ENCODE results near the gene NCAPH2. TPM values are rescaled to one million over a fixed set of nuclear protein-coding genes. Genes with fewer than 3 reads are reported as not detected.

NCAPH2 gene
- total RNA-seq, 1 donor from 2014 or later, result 40.9 TPM

DNA sequence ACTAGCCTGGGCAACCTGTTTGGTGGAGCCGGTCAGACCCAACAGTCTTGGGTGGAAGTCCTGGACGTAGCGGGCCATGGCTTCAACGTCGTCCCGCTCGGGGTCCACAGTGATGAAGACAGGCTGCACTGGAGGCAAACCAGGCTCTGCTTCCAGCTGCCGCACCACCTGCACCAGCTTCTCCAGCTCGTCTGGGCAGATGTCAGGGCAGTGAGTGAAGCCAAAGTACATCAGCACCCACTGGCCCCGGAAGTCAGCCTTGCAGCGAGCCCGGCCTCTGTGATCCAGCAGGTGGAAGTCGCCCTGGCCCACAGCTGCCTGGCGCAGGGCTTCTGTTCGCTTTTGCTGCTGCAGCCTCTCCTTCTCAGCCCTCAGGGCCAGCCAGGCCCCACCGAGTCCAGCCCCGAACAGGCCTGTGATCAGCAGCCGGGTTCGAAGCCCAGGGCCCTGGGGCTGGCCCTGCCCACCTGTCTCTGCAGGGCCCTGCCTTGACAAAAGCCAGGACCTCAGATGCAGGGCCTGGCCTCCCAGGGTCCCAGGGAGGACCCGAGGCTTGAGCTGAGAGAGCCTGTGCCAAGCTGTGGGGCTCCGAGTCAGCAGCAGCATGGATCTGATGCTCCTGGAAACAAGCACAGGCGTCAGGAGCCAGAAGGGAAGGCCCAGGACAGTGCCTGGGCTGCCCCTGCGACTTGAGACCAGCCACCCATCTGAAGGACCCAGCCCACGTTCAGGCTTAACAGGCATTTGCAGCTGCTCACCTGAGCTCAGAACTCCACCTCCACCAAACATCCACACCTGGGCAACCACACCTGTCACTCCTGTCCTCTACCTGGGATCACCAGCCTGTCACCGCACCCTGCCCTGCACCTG lies 16.0 kb downstream of the NCAPH2 start:
- H3K27ac Mint-ChIP-seq (ENCODE audit: unreplicated experiment), result peak overlapping the region; percentile 78
- peak overlapping the region; percentile 95 for H3K4me3 Mint-ChIP-seq (ENCODE audit: unreplicated experiment)
- peaks cover 6% of the 10 kb centered on the region for H3K4me1 Mint-ChIP-seq (ENCODE audit: unreplicated experiment)
- TF ChIP-seq, protein P1, sequence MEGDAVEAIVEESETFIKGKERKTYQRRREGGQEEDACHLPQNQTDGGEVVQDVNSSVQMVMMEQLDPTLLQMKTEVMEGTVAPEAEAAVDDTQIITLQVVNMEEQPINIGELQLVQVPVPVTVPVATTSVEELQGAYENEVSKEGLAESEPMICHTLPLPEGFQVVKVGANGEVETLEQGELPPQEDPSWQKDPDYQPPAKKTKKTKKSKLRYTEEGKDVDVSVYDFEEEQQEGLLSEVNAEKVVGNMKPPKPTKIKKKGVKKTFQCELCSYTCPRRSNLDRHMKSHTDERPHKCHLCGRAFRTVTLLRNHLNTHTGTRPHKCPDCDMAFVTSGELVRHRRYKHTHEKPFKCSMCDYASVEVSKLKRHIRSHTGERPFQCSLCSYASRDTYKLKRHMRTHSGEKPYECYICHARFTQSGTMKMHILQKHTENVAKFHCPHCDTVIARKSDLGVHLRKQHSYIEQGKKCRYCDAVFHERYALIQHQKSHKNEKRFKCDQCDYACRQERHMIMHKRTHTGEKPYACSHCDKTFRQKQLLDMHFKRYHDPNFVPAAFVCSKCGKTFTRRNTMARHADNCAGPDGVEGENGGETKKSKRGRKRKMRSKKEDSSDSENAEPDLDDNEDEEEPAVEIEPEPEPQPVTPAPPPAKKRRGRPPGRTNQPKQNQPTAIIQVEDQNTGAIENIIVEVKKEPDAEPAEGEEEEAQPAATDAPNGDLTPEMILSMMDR (IDR thresholded peaks at IDR 0.05; ENCODE audit: unreplicated experiment), result no peak
- H3K36me3 Mint-ChIP-seq (ENCODE audit: low read depth, unreplicated experiment), result peaks cover 18% of the 10 kb centered on the region
- H3K27me3 Mint-ChIP-seq (ENCODE audit: unreplicated experiment), result peaks cover 30% of the 10 kb centered on the region
- no peak for DNase-seq (ENCODE audit: low spot score)
- H3K9me3 Mint-ChIP-seq (ENCODE audit: unreplicated experiment), result no peaks in the 10 kb centered on the region

DNA sequence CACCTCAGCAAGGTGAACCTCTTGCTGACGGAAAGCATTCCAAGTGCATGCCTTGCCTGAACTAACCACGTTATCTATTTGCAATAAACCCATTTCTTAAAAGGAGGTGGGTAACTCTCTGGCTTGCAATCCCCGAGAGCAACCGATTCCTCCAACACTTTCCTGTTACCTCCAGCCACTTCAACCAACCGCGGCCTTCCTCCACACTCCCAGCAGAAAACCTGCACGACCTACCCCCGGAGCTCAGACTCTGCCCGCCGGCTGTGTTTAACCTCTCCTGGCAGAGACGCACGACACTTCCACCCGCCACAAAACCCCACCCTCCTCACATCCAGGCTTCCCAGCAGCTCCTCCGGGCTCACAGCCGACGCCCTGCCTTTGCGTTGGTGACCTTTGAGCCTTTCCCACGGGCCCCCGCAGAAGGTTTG lies 16.7 kb downstream of the NCAPH2 start:
- Mint-ChIP-seq H3K36me3 (ENCODE audit: low read depth, unreplicated experiment) (peaks cover 14% of the 10 kb centered on the region), H3K4me1 (ENCODE audit: unreplicated experiment) (peaks cover 6% of the 10 kb centered on the region), H3K4me3 (ENCODE audit: unreplicated experiment) (peak overlapping the region; percentile 95), H3K27ac (ENCODE audit: unreplicated experiment) (peak overlapping the region; percentile 78), H3K27me3 (ENCODE audit: unreplicated experiment) (peaks cover 32% of the 10 kb centered on the region), H3K9me3 (ENCODE audit: unreplicated experiment) (no peaks in the 10 kb centered on the region)
- TF ChIP-seq, protein P1 (IDR thresholded peaks at IDR 0.05; ENCODE audit: unreplicated experiment), result no peak
- DNase-seq (ENCODE audit: low spot score), result no peak

DNA sequence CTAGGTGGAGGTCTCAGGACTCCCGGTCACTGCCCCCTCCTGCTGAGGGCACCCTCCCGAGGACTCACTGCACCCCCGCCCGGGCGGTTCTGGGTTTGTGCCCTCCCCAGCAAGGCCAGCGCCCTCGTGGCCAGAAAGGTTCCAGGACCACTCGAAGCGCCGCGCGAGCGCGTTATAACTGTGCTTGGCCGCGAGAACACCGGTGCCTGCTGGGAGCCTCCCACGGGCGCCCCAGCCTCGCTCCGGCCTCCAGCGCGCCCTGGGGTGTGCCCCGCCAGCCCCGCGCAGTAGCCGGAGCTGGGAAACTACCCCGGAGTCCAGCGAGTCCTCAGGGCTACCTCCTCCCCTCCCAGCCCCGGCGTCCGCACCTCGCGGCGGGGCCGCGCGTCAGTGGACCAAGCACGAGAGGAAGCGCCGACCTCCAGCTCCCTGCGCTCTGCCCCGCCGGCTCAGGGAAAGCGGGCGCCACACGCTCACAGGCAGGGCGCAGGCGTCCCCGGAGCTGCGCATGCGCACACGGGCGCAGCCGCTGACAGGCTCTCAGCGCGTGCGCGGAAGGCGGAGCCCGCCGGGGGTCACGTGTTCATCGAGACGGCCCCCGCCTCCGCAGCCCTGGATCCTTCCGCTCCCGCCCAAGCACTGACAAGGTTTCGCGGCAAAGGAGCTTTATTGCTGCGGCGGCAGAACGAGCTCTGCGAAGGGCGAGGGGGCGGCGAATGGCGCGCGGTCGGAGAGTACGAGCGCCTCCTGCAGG lies 17.3 kb downstream of the NCAPH2 start, which contains the start of gene SCO2:
SCO2 (minus strand) TSS at position 495 of the 754 bp plus-strand sequence. CDS start 1,187 bp downstream, outside the sequence.
- TF ChIP-seq, protein P1 (IDR thresholded peaks at IDR 0.05; ENCODE audit: unreplicated experiment), result peak; percentile 14
- H3K4me1 Mint-ChIP-seq (ENCODE audit: unreplicated experiment), result peaks cover 6% of the 10 kb centered on the region
- peaks cover 33% of the 10 kb centered on the region for H3K27me3 Mint-ChIP-seq (ENCODE audit: unreplicated experiment)
- H3K36me3 Mint-ChIP-seq (ENCODE audit: low read depth, unreplicated experiment), result peaks cover 12% of the 10 kb centered on the region
- H3K9me3 Mint-ChIP-seq (ENCODE audit: unreplicated experiment), result no peaks in the 10 kb centered on the region
- DNase-seq (ENCODE audit: low spot score), result peak; percentile 97
- H3K27ac Mint-ChIP-seq (ENCODE audit: unreplicated experiment), result peak within 1 kb of the TSS; percentile 78
- H3K4me3 Mint-ChIP-seq (ENCODE audit: unreplicated experiment), result peak within 1 kb of the TSS; percentile 95

DNA sequence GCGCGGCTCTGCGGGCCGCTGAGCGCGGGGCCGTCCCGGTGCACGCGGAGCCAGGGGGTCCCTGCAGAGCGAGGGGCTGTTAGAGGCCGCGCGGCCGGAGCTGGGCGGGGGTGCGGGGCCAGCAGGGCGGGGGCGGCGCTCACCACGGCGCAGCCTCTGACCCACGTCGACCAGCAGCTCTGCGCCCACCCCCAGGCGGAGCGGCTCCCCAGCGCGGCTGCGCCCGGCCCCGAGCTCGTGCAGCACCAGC lies 17.8 kb downstream of the NCAPH2 start:
- H3K36me3 Mint-ChIP-seq (ENCODE audit: low read depth, unreplicated experiment), result peaks cover 9% of the 10 kb centered on the region
- H3K27ac Mint-ChIP-seq (ENCODE audit: unreplicated experiment), result no peak overlapping the region
- peaks cover 35% of the 10 kb centered on the region for H3K27me3 Mint-ChIP-seq (ENCODE audit: unreplicated experiment)
- H3K4me1 Mint-ChIP-seq (ENCODE audit: unreplicated experiment), result peaks cover 6% of the 10 kb centered on the region
- TF ChIP-seq, protein P1 (IDR thresholded peaks at IDR 0.05; ENCODE audit: unreplicated experiment), result no peak
- no peaks in the 10 kb centered on the region for H3K9me3 Mint-ChIP-seq (ENCODE audit: unreplicated experiment)
- DNase-seq (ENCODE audit: low spot score), result no peak
- H3K4me3 Mint-ChIP-seq (ENCODE audit: unreplicated experiment), result peak overlapping the region; percentile 47

Data from endothelial cell (in vitro differentiated cells).